Measurements from ENCODE around the gene ANO7.
A peak's percentile ranks its signal among the peaks of the same experiment; 100 is the strongest.

The ANO7 gene

DNA sequence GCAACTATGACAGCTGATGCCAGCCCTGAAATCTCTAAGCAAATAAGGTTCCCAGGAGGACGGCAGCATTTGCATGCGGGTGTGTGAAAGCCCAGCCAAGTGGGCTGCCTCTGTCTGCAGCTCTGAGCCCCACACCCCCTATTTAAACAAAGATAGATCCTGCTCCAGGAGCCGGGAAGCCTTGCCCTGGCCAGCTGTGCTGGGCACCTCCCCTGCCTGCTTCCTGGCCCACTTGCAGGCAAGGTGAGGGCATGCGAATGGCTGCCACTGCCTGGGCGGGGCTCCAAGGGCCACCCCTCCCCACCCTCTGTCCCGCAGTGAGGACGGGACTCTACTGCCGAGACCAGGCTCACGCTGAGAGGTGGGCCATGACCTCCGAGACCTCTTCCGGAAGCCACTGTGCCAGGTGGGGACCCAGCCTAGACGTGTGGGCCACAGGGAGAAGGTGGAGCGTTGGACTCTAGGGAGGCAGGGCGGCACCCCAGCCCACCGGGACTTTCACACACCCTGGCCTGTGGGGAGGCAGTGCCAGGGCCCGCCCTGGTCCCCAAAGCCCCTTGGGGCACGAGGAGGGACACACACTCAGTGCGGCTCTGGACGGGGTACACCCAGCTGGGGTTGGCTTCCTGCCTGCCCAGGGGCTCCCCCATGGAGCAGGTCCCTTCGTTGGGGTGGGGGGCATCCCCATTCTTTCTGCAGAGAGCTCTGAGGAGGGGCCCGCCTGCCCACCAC lies at the start of gene ANO7:
Gene ANO7 (plus strand): TSS at position 317 of the 732 bp plus-strand sequence. CDS start 1,387 bp downstream, outside the sequence.
- peak; percentile 98 for DNase-seq

DNA sequence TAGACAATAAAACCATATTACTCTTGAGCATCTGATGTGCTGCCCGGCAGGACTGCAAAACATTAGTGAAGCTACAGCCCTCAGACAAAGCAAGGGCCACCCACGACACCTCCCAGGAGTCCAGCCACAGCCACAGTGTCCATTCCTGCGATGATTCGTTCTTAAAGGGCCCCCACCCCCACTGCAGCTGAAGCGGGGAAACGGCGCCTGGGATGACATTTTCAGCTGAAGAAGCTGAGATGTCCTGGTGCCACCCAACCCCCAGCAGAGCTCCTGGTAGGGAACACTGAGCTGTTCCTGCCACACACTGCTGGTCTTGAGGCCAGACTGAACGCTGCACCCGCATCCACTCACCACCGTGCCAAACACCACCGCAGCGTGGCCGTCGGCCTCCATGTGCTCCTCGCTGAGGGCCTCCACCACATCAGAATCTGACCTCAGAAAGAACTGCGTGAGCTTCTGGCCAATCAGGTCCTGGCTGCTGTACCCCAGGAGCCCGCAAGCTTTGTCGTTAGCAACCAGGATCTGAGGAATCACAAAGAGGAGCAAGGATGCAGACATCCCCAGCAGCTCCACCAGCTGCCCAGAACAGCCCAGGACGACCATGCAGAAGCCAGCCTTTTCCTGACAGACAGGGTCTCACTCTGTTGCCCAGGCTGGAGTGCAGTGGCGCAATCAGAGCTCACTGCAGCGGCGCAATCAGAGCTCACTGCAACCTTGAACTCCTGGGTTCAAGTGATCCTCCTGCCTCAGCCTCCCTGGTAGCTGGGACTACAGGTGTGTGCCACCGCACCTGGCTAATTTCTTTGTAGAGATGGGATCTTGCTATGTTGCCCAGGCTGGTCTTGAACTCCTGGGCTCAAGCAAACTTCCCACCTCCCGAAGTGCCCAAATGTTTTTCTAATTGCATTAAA lies 48.7 kb upstream of the ANO7 start:
- no peak for DNase-seq

- DNase-seq = no peak
Observed at GRCh38 chr2:241140445-241140840, 48.0 kb upstream of the ANO7 start.

DNA sequence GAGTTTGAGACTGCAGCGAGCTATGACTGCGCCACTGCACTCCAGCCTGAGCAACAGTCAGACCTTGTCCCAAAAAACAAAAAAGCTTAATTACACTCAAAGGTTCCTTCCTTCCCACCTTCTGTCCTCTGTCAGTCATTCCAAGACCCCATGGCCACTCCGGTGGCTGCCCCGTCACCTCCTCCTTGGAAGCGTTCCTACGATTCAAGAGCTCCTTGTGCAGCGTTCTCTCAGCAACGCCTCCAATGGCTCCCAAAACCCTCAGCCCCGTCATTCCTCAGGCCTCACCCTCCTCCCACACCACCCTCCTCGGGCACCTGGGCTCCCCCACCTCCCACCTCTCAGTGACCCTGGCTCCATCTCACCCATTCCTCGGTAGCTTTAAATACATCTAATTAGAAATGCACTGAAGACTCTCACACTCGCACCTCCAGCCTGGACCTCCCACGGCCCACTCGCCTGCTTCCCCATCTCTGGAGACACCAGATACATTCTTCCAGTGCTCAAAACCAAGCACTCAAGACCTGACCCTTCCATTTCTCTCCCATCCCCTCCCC lies 47.2 kb upstream of the ANO7 start:
- DNase-seq = no peak

GRCh38 chr2:241142063-241142462 lies 46.4 kb upstream of the ANO7 start:
- no peak for DNase-seq

DNA sequence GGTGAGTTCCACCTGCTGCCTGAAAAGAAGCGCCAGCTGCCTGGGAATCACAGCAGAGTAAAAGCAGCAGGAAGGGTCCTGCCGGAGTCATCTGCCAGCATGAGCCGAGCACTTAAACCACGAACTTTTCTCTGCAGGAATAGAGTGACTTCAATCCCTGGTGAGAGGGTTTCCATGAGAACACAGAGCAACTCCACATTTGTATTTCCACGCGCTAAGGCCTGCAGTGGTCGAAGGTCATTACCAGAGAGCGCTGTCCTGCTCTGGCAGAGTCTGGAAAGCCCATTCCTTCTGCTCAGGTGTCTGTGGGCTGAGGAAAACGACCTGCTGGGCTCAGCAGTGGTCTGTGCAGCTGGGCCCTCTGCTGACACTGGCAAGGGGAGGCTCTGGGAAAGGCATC lies 45.9 kb upstream of the ANO7 start:
- no peak for DNase-seq

DNA sequence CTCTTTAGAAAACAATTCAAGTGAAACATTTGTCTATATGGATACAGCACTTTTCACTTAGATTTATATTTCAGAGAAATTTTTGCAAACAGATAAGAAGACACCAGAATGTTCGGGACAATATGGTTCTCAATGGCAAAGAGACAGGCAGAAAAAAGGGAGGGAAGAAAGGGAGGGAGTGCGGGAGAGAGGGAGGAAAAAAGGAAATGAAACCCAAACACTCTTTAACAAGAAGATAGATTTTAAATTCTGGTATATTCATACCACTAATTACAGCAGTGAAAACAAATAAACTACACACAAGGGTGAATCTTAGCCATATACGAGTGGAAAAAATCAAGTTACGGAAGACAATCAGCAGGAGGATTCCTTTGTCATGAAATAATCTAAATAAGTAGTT lies 42.2 kb upstream of the ANO7 start:
- no peak for DNase-seq

DNA sequence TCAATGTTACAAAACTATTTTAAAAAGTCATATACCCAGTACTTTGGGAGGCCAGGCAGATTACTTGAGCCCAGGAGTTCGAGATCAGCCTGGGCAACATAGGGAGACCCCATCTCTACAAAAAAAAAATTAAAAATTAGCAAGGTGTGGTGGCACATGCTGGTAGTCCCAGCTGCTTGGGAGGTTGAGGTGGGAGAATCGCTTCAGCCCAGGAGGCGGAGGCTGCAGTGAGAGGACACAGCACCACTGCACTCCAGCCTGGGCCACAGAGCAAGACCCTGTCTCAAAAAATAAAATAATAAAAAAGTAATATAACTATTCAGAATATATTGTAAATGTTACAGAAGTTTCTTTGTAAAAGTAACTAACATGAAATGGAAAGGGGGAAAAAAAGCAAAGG lies 41.1 kb upstream of the ANO7 start:
- DNase-seq = no peak

GRCh38 chr2:241148239-241148638 lies 40.2 kb upstream of the ANO7 start:
- no peak for DNase-seq

DNA sequence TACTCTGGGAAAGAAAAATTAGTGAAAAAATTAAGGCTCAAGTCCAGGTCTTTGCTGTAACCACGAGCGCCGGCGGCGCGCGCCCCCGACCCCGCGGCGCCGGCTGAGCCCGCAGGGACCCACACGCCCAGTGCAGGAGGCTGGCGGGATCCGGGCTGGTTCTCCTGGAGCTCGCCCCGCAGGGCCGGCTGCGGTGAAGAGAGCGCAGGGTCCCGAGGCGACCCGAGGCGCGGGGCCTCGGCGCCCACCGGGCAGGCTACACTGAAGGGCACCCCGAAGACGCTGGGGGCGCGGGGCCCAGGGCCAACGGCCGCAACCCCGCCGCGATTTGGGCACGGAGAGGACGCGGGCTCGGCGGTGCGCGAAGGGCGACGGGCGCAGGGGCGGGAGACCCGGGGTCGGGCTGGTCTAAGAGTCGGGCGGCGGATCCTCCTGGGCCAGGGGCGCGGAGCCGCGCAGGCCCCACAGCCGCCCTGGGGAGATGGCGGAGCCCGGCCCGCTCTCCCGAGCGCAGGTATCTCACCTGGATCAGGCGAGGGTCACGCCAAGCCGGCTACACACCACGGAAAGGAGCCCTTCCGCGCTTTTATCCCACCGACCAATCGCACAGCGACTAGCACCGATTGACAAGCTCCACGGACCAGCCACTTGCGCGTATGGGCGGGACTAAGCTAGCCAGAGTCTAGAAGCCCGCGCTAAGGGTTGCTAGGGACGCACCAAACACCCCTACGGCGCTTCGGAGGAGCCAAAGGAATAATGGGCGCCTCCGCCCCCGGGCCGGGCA lies 39.4 kb upstream of the ANO7 start, which contains the start of gene PASK:
Gene PASK (minus strand): TSS at position 582 of the 784 bp plus-strand sequence. CDS start 6,440 bp downstream, outside the sequence.
- DNase-seq = peak; percentile 98

DNA sequence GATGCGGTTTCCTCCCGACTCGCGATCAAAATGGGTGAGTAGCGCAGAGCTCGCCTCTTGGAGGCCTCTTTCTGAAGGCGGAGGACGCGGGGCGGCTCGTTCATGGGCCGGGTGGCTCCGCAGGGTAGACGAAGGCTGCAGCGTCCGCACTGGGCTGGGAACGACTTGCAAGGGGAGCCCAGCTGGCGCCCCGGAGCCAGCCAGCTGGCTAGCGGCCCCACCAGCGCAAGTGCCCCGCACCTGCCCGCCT lies 38.9 kb upstream of the ANO7 start:
- DNase-seq = no peak

DNA sequence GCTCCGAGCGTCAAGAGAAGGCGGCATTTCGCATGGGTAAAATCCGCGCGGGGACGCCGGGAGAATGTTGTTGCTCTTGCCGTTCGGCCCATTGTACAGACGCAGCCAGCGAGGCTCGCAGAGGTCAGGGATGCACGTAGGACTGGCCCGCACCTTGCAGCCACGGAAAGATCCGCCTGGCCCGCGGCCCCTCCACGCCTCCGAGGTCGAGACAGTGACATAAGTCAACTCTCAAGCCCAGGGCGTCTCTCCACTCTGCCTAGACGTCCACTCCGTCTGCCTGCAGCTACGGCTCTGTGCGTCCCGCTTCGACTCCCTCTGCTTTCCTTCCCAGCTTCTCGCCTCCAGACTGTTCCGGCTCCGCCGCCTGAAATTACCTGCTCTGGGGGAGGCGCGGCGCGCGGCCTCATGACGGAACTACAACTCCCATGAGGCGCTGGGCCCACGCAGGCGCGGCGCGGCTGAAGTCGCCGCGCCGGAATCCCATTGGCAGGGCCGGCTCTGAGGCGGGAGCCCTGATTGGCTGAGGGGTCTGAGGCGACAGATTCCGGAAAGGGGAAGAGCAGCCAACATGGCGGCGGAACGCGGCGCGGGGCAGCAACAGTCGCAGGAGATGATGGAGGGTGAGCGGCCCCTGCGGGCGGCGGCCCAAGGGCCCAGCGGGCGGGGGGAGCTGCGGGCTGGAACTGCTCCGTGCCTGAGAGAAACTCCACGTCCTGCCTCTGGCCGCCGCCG lies 38.4 kb upstream of the ANO7 start, which contains the start of gene PPP1R7:
Gene PPP1R7 (plus strand): TSS at position 543 of the 735 bp plus-strand sequence. CDS start 29 bp downstream, at position 572.
- peak; percentile 95 for DNase-seq

DNA sequence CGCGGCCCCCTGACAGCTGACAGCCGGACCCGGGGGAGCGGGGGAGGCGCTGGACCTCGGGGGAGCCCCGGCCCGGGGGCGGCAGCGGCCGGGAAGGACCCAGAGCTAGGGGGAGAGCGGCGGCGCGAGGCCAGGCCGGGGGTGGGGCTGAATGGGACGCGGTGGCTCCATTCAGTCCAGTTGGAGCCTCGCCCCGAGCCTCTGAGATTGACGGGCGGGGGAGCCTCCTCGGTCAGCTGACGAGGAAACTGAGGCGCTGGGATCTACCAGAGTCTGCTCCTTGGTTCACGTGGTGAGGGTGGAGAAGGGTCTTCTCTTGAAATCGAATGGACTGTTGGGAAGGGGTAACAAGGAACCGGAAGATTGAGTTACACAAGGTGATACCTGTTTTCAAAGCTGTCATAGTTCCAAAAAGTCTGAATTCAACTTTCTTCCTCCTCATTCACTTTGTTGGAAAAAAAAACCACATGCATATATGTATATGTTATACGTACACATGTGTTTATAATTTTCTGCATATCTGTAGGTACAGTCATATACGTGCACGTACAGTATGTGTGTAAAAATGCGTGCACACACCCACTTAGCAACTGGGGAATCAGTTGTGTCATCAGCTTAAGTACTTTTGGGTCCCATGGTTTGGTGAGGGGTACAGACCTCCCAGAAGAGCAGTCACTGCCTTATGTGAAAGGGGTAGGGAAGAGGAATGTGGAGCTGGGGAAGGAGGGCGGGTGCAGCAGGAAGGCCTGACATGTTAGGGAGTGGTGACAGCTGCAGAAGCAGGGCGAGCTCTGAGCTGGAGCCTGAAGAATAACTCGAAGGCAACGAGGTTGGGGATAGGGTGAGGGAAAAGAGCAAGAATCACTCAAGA lies 37.6 kb upstream of the ANO7 start:
- no peak for DNase-seq

DNA sequence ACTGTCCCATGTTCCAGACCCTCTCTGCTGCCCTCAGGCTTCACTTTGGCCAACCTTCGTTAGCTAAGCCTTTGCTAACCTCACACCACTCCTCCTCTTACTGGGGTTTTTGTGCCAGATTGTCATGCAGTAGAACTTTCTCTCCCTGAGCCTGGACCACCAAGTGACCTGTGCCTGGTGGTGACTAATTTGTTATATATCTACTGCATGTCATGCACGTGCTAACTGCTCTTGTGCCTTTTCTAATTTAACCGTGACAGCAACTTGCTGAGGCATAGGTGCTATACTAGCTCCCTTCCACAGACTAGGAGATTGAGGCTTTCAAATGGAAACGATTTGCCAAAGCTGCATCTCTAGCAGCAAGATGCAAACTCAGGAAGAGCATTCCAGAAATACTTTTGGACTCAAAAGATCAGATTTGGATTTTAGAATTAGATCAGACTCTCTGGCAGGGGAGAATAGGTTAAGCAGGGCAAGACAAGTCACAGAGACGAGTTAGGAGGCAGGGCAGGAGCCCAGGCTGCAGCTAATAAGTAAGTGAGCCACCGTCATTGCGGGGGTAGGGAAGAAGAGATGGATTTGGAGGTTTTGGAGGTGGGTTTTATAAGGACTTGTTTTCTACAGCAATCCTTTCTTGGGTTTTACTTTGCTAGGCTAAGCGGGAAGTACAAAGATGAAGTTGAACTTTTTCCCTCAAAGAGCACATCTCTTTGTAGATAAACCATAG lies 36.4 kb upstream of the ANO7 start:
- no peak for DNase-seq

DNA sequence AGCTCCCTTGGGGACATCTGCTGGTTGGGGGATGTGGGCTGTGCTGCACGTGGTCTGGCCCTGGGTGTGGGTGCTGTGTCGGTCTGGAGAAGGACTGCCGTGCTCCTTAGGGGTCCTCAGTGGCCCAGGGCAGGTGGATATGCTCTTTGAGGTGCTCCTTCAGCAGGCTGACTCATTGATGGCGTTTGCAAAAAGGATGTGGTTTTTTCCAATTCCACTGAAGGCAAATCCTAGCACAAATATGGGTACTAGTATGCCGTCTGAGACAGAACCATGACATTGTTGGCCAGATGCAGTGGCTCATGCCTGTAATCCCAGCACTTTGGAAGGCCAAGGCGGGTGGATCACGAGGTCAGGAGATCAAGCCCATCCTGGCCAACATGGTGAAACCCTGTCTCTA lies 34.9 kb upstream of the ANO7 start:
- no peak for DNase-seq

- DNase-seq = no peak
Observed at GRCh38 chr2:241154915-241155314, 33.6 kb upstream of the ANO7 start.

- no peak for DNase-seq
Observed at GRCh38 chr2:241155936-241156335, 32.5 kb upstream of the ANO7 start.

DNA sequence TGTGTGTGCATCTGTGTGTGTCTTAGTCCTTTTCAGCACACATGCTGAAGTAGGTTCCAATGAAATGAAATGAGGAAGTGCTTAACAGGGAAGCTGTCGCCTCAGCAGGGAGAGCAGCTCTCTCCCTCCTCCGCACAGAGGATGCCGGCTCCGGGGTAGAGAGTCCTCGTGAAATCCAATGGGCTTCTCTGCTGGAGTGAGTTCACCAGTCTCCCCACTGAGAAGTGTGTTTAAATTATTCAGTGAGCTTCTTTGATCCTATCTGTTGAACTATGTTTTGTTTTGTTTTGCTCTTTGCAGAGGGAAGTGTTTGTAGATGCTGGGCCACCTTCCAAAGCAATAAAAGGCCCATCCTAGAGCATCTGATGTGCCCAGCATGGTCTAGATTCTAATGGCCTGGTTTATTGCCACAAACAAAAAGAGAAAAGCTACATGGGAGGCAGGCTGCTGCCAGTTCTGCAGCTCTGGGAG lies 31.5 kb upstream of the ANO7 start:
- no peak for DNase-seq

DNA sequence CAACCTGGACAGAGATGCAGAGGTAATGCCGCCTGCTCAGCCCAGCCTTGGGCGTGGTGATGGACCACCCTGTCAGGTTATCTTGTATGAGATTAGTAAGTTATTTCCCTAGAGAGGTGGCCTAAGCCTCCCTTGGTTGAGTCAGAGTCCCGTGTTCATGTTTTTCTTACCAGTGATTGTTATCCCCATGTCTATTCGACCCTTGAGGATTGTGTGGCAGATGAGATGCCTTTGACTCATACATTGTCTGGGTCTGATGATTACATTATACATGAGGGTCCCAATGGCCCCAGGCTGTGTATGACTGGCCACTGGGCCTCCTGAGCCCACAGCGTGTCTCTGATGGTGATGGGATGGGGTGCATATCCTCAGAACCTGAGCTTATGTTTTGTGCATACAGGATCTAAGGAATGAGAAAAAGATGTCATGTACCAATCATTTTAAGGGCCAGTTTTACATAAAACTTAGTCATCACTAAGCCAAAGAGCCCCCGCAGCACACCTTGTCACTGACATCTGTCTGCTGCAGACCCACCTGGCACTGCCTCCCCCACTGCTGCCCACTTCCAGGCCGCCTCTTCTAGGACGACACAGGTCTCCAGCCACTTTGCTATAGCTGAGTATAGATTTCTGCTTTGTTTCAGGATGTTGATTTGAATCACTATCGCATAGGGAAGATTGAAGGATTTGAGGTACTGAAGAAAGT lies 30.5 kb upstream of the ANO7 start:
- no peak for DNase-seq

GRCh38 chr2:241158546-241158900 lies 30.0 kb upstream of the ANO7 start:
- no peak for DNase-seq
